Transverse colon (tissue), 4 donors: ENCODE data around the gene SMAD7. TPM values are rescaled to one million over a fixed set of nuclear protein-coding genes. Genes with fewer than 3 reads are reported as not detected.

Source experiments
- DNase-seq: peaks from one replicate; pipeline ENCODE4 v3.0.0-alpha.2; 2019
- H3K27ac ChIP-seq, 4 donors: fragments of 200-600 bp; sonication (generic); 2 replicates each; pipeline ENCODE4 v1.5.1; 2016 to 2018; ENCODE audit warnings: inconsistent platforms in 4 of 4
- H3K27me3 ChIP-seq: fragments of 200-600 bp; sonication (generic); 2 replicates; pipeline ENCODE4 v1.5.1; 2017; ENCODE audit warnings: inconsistent platforms
- H3K36me3 ChIP-seq, 4 donors: fragments of 200-600 bp; sonication (generic); 2 replicates each; pipeline ENCODE4 v1.5.1; 2017 to 2019; ENCODE audit warnings: inconsistent platforms in 4 of 4
- H3K4me1 ChIP-seq, 4 donors: fragments of 200-600 bp; sonication (generic); 2 replicates each; pipeline ENCODE4 v1.5.1; 2017 to 2020; ENCODE audit warnings: inconsistent platforms in 4 of 4
- H3K4me3 ChIP-seq, 4 donors: fragments of 200-600 bp; sonication (generic); 1 replicate in 1 of 4; 2 replicates in 3 of 4; pipeline versions ENCODE4 v1.5.1 to v1.6.1; 2017 to 2019; ENCODE audit warnings: inconsistent platforms in 4 of 4
- H3K9me3 ChIP-seq, 2 donors: fragments of 200-600 bp; sonication (generic); 2 replicates each; pipeline ENCODE4 v1.5.1; 2017 to 2019; ENCODE audit warnings: inconsistent platforms in 2 of 2
- CTCF ChIP-seq, 5 experiments: fragments of 200-600 bp in 3 of 5; fragments of 450-650 bp in 2 of 5; sonication (generic) in 3 of 5; IDR thresholded peaks; 1 replicate in 2 of 5; 2 replicates in 3 of 5; pipeline ENCODE4 v1.5.1; 2016 to 2017; ENCODE audit warnings: antibody characterized with exemption in 5 of 5, inconsistent platforms in 3 of 5, mild to moderate bottlenecking in 2 of 5, moderate library complexity in 1 of 5
- EP300 ChIP-seq: sonication (generic); formaldehyde crosslinking; IDR thresholded peaks from one replicate; pipeline ENCODE4 v1.6.1; 2017; ENCODE audit warnings: antibody characterized with exemption, low read depth
- POLR2A ChIP-seq: fragments of 450-650 bp; IDR thresholded peaks from one replicate; pipeline ENCODE4 v1.6.1; 2016; ENCODE audit warnings: antibody characterized with exemption, mild to moderate bottlenecking, moderate library complexity
- POLR2AphosphoS5 ChIP-seq, 3 donors: sonication (generic); formaldehyde crosslinking; IDR thresholded peaks; one replicate each; pipeline ENCODE4 v1.6.1; 2016; ENCODE audit warnings: antibody characterized with exemption in 3 of 3
- WGBS, 2 donors: methylation state at CpG; one replicate each; pipeline ENCODE4 v1.1.5; 2018; ENCODE audit warnings: low coverage in 1 of 2; 5-methylcytosine and 5-hydroxymethylcytosine counted together
- in situ Hi-C, 4 donors: fragments of 200-750 bp; cut with MboI; loops; one replicate each; pipeline versions ENCODE4 v1.15.0 to v1.15.1; 2017; ENCODE audit warnings: low sequenced_read_pairs in 3 of 4, low pct_ligation_motif_present in 1 of 4, low pct_unique_long_range_greater_than_20kb in 1 of 4
- intact Hi-C: fragments of 100-400 bp; cut with DNase I; formaldehyde crosslinking; loops from one replicate; pipeline ENCODE4 v1.15.1; 2023; ENCODE audit warnings: low total_unique reads
- total RNA-seq, 4 donors: library from RNA; depleted of rRNA; stranded (reverse); fragments of >200 nt; gene quantifications; one replicate each; pipeline ENCODE4 v1.1.0, GENCODE V29; 2016

Gene SMAD7
- total RNA-seq, 4 donors from 2014 or later = 76.0 to 199 (median 77.1) TPM

DNA sequence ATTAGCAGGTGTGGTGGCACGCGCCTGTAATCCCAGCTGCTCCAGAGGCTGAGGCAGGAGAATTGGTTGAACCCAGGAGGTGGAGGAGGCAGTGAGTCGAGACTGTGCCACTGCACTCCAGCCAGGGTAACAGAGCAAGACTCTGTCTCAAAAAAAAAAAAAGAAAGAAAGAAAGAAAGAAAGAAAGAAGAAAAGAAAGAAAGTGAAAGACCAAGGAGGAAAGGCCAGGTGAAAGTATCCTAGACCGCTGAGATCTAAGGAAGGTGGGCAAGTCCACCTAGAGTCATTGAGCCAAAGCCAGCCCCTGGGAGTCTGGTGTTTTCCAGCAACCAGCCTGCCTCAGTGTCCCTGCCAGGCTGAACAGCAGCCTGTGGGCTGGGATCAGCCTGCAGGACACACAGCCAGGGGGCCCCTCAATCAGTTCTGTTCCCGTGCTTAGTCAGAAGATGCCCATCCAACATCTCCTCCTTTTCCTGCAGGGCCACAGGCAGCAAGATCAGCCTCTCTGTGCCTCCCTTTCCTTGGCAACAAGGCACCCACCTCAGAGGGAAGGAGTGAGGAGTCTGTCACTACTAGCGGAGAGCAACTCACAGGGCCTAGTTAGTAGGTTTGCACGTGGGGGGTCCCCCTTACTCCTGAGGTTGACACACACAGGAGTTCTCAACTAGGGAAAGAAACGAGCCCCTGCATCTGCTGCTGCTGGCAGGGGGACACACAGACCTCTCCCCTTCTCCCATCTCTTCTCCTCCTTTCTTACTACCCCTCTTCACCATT lies 64.1 kb downstream of the SMAD7 start:
- H3K4me1 ChIP-seq = peaks cover 0 to 7% (median 4%) of the 10 kb centered on the region in 4 donors
- no peaks in the 10 kb centered on the region for H3K36me3 ChIP-seq
- in situ Hi-C loops (no loop called here), intact Hi-C loops (no loop called here)
- 80 to 86% methylated on average over 1 to 8 of the region's 8 CpGs for WGBS, 2 donors
- H3K27ac ChIP-seq = no peak overlapping the region
- H3K27me3 ChIP-seq = no peaks in the 10 kb centered on the region
- TF ChIP-seq CTCF (IDR thresholded peaks at IDR 0.05) (no peak), EP300 (no peak), POLR2A (no peak), POLR2AphosphoS5 (IDR thresholded peaks at IDR 0.05) (no peak)
- DNase-seq = no peak
- no peak overlapping the region for H3K4me3 ChIP-seq
- no peaks in the 10 kb centered on the region for H3K9me3 ChIP-seq

DNA sequence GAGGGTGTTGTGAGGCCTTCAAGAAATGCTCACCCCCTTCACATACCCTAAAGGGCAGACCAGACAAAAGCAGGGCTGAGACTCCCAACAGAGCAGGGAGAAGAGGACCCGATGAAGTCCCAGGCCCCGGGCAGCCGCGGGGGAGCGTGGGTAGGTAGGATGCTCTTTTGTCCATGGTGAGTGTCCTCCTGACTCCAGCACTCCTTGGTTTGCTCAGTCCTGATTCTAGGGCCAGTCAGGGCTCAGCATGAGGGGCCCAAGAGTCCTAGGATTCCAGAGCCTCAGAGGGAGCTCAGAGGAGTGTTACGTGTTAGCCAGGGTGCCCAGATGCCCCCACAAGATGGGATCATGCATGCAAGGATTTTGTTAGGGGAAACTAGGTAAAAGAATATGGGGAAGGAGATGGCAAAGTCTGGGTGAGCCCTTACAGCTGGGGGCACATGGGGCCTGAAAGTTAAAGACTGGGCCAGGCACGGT lies 64.8 kb downstream of the SMAD7 start:
- Histone ChIP-seq H3K4me1 (peaks cover 0 to 7% (median 4%) of the 10 kb centered on the region in 4 donors), H3K9me3 (no peaks in the 10 kb centered on the region), H3K36me3 (no peaks in the 10 kb centered on the region), H3K27me3 (no peaks in the 10 kb centered on the region), H3K4me3 (no peak overlapping the region), H3K27ac (no peak overlapping the region)
- intact Hi-C loops (no loop called here), in situ Hi-C loops (no loop called here)
- 98 to 100% methylated on average over 1 to 7 of the region's 7 CpGs for WGBS, 2 donors
- TF ChIP-seq CTCF (IDR thresholded peaks at IDR 0.05) (no peak), EP300 (no peak), POLR2AphosphoS5 (IDR thresholded peaks at IDR 0.05) (no peak), POLR2A (no peak)
- DNase-seq = no peak

DNA sequence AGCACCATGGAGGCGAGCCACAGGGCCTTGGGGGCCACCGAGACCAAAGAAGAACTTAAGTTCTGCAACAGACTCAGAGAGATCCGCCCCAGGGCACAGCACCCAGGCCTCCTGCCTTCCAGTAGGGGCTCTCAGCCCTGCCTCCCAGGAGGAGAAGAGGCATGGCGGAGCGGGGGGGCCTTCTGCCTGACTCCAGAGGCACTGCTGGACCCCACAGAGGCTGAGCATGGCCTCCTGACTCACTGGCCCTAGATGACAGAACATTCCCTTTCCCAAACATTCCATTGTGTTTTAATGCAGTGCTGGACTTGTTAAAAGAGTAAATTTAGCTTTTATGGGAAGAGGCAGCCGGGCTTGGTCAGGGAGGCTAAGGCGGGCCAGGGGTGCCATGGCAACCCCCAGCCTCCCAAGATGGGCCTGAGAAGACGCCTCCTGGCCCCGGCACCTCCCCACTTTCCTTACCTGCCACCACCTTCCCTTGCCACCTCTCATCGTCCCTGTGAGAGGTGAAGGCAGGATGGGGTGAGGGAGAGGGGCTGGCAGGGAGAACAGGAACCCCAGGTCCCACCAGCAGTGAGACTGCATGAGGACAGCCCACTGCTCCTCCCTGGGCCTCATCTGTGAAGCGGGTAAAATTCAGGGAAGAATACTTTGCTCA lies 65.4 kb downstream of the SMAD7 start:
- in situ Hi-C loops = no loop called here
- WGBS, 2 donors = 88% methylated on average over 11 of the region's 11 CpGs; no CpG with 5 or more reads in 1 of the 2 donors
- H3K9me3 ChIP-seq = no peaks in the 10 kb centered on the region
- no peaks in the 10 kb centered on the region for H3K27me3 ChIP-seq
- intact Hi-C loops = no loop called here
- H3K4me1 ChIP-seq = peaks cover 0 to 7% (median 4%) of the 10 kb centered on the region in 4 donors
- H3K36me3 ChIP-seq = no peaks in the 10 kb centered on the region
- no peak for DNase-seq
- H3K4me3 ChIP-seq = no peak overlapping the region
- no peak overlapping the region for H3K27ac ChIP-seq
- TF ChIP-seq POLR2A = no peak
- TF ChIP-seq POLR2AphosphoS5 (IDR thresholded peaks at IDR 0.05) = no peak
- no peak for TF ChIP-seq EP300
- TF ChIP-seq CTCF (IDR thresholded peaks at IDR 0.05) = no peak

GRCh38 chr18:48884771-48885170 lies 66.0 kb downstream of the SMAD7 start:
- 78 to 89% methylated on average over 2 to 4 of the region's 4 CpGs for WGBS, 2 donors
- in situ Hi-C loops (no loop called here), intact Hi-C loops (no loop called here)
- no peak for DNase-seq
- H3K27me3 ChIP-seq = no peaks in the 10 kb centered on the region
- no peaks in the 10 kb centered on the region for H3K36me3 ChIP-seq
- TF ChIP-seq EP300 (no peak), POLR2AphosphoS5 (IDR thresholded peaks at IDR 0.05) (no peak), CTCF (IDR thresholded peaks at IDR 0.05) (no peak), POLR2A (no peak)
- H3K4me1 ChIP-seq = peaks cover 0 to 7% (median 4%) of the 10 kb centered on the region in 4 donors
- H3K4me3 ChIP-seq = no peak overlapping the region
- H3K27ac ChIP-seq = no peak overlapping the region
- H3K9me3 ChIP-seq = no peaks in the 10 kb centered on the region
